ENCODE measurements around the gene GPR4.

GPR4 gene

DNA sequence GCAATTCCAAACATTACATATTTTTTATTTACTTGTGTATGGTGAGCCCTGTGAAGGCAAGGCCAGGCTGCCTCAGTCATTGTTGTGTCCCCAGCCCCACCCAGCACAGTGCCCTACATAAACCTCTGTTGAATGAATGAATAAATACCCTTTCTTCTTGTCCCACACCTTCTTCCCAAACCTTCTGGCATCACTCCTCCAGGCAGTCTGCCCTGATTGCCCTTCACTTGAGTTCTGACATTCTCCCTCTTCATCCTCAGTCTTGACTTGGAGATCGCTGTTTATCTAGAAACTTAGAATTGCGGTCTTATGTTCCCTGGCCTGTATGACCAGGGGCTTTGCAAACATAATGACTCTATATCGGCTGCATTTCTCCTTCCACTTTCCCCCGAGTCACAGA is 12.2 kb downstream of the GPR4 start:
- DNase-seq (ENCODE audit: low read depth) = no peak

DNA sequence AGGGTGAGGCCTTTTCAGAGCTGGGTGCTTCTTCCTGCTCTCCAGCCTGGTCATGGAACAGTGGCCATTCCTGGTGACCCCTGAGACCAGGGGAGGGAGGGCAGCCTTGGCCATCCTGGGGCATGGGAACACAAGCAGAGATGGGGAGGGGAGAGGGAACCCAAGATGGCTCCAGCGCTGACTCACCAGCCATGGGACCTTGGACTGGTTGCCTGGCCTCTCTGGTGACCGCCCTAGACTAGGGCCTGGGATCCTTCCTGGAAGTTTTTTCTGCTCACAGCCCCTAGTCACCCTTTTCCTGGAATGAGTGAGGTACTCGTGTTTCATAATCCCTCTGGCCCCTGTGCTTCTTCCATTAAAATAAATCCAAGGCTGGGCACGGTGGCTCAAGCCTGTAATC is 14.1 kb downstream of the GPR4 start:
- no peak for DNase-seq (ENCODE audit: low read depth)

DNA sequence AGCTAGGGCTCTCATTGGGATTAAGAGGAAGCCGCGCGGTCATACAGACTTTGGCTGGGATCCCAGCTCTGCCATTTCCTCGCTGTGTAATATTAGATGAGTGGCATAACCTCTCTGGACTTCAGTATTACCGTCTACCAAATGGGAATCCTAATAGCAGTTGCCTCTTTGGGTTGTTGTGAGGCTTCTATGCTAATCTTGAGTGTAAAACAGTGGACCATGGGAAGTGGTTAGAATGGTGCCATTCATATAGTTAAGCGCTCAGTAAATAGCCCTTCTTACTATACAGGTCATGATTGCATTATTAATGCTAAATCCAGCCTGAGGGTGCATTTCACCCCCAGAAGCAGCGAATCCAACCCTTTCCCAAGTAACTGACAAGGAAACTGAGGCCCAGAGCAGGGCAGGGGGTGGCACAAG is 16.8 kb downstream of the GPR4 start:
- DNase-seq (ENCODE audit: low read depth) = no peak

DNA sequence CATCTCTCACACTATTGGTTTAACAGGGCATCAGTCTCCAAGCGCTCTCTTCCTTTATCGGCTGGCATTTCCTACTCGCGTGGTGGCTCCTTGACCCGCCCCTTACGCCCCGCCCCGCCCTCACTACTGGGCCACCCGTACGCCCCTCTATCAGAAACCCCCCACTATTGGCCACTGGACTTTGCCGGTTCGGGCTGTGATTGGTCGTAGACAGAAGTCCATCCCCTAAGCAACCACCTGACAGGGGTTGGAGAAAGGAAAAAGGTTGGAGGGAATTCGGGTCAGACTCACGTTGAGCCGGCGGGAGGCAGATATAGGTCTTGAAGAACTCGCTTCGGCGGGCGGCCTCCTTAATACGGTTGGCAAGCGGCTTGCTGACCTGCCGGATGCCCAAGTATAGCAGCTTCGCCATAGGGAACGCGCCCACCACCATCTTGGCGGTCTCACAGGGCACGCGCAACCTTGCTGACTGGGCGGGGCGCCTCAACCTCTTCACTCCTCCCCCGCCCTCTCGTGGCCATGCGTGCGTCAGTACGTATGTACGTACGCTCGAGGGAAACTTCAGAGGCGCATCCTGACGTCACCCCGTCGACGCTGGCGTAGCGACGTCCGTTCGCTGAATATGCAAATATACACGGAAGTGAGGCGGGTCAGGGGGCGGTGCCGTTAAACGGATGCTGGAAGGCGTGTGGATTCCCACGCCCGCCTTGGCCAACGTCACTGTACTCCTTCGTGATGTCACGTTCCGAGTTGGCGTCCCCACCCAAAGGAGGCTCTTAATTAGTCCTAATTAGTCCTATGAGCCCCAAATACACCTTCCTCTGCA is 17.5 kb downstream of the GPR4 start, which contains the start of gene OPA3:
TSS of gene OPA3 (minus strand) at position 471 of the 826 bp plus-strand sequence. CDS start at position 433, 38 bp downstream.
- DNase-seq (ENCODE audit: low read depth) = peak; percentile 96

DNA sequence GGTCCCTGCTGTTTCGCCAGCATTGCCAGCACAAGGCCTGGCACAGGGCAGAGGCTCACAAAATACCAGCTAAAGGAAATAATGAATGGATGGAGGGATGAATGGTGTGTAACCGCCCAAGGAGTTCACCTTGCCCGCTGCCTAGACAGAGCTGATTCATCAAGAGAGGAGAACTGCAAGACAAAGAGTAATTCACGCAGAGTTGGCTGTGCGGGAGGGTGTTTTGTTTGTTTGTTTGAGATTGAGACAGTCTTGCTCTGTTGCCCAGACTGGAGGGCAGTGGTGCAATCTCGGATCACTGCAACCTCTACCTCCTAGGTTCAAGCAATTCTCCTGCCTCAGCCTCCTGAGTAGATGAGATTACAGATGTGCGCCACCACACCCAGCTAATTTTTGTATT is 20.4 kb downstream of the GPR4 start:
- DNase-seq (ENCODE audit: low read depth) = no peak

DNA sequence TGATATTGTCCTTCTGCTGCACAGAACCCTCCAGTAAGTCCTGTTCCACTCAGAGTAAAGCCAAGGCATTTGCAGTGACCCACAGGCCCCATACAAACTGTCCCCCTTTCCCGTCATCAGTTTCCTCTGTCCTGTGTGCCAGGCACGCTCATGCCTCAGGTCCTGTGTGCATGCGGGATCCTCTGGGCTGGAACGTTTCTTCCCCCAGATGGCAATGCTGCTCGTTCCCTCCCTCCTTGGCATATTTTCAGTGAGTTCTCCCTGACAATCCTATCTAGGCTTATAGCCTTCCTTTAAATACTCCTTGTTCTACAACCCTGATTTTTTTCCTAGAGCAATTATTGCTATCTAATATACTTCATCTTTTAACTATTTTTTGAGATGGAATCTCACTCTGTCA is 23.2 kb downstream of the GPR4 start:
- DNase-seq (ENCODE audit: low read depth) = no peak

DNA sequence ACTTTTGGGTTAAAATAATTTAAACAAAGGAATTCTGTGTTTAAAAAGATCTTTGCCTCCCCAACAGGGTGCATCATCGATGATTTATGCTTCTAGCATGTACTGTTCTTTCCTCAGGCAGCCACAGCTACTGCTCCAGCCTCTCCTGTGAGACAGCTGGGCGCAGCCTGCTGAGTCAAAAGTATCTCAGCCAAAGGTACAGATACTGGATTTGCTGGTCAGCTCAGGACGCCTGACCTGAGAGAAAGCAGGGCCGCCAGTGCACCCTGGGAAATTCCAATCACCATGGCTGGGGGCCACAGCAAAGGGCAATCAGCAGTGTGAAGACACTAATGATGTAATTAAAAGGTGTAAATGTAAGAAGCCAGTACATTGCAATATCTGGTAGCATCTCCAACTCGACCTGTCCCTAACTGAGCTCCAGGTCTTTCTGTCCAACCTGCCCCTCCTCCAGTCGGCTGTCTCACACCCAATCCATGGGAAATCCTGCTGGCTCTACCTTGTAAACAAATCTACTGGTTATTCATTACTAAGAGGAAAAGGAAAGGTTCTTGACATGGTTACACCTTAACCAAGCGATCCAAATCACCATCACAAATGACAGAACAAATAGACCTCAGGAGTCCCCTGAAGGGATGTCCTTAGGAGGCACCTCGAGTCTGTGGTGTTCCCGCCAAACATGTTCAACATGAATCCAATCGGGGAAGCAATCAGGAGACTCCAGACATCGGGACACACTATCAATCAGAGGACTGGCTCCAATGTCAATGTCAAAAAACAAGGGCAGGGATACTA is 24.7 kb downstream of the GPR4 start:
- DNase-seq (ENCODE audit: low read depth) = no peak

DNA sequence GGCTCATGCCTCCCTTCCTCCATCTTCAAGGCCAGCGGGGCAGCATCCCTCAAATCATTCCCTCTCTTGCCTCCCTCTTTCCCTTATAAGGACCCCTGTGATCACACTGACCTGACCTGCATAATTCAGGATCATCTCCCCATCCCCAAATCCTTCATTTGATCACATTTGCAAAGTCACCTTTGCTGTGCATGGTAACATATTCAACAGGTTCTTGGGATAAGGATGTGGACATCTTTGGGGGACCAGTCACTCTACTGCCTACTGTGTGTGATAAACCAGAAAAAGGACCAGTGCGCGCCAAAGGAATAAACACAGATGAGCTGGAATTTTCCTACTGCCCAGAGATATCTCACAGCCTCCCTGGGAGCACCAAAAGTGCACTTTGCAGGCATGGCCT is 25.3 kb downstream of the GPR4 start:
- DNase-seq (ENCODE audit: low read depth) = no peak

DNA sequence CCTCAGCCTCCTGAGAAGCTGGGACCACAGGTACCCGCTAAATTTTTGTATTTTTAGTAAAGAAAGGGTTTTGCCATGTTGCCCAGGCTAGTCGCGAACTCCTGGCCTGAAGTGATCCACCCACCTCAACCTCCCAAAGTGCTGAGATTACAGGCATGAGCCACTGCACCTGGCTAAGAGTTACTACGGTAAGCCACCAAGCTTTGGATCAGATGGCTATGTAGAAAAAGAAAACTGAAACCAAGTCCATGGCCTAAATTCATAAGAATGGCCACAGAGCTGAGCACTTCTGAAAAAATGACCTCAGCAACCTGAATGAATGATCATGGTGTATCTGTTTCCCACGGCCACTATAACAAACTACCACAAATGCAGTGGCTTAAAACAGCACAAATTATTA is 26.8 kb downstream of the GPR4 start:
- DNase-seq (ENCODE audit: low read depth) = no peak

DNA sequence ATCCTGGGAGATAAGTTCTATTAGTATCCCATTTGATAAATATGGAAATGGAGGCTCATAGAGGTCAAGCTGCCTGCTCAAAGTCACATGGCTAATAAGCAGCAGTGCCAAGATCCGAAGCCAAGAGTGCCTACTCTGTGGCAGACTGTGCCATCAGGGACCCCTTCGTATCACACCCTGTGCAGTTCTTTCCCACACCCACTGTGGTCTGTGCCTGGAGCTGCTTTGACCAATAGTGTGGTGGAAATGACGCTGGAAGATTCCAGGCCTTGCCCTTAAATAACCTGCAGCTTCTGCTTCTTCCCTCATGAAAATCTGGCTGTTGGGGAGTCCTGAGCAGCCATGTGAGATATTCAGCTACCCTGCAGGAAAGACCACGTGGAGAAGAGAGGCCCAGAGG is 27.5 kb downstream of the GPR4 start:
- DNase-seq (ENCODE audit: low read depth) = no peak

DNA sequence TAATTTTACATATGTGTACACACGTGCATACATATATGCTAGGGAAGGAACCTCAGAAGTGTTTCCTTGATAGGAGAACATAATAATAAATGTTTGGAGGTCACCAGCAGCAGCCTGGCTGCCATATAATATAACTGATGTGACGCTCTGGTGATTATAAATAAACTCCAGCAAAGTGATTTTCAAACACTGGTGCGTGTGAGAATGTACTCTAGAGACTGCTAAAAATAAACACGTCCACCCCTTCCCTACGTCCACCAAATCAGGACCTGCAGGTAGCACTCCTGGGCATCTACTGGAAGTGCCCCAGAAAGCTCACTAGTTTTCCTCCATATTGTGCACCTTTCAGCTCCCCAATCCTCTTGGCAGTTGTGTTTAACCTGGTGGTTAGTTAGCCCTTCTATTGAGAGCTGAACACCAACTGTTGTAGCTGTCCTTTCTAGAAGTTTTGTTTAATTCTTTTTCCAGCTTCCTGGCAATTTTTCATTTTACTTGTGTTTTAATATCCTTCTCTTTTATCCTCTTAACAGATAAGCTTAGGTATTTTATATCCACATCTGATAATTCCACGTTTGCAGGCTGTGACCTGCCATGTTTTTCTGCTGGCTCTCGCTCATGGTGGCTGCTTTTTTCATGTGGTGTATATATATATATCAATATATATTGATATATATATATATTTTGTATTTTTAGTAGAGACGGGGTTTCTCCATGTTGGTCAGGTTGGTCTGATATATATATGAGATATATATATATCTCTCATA is 30.4 kb downstream of the GPR4 start:
- DNase-seq (ENCODE audit: low read depth) = no peak

DNA sequence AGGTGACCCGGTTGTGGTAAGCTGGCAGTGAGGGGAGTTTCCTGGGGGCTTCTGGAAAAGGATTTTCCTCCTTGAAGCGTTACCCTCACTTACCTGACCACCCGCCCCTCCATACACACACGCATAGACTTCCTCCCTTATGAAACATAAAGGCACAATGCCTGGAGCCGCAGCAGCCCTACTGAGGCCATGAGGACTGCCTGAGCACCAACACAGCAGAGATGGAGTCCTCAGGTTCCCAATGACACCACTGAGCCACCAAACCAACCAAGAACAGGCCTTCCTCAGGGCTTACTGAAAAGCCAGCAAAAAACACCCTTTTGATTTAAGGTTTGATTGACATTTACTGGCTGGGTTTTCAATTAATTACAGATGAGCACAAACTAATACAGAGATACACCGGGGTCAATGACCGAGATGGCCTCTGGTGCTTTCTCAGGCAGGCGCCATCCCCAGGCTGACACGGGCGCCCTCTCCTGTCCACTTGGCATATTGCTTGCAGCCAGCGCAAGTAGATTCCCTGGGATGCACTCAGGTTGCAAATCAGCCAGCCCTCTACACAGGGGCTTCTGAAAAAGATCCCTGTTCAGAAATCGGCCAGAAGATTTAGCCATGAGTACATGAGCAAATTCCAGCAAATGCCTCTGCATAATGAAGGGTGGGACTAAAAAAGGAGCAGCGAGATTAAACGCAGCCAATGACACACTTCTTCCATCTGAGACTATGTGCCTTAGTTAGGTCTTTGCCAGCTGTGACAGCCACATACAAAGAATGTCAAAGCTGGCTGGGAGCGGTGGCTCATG is 32.2 kb downstream of the GPR4 start:
- DNase-seq (ENCODE audit: low read depth) = peak; percentile 38

DNA sequence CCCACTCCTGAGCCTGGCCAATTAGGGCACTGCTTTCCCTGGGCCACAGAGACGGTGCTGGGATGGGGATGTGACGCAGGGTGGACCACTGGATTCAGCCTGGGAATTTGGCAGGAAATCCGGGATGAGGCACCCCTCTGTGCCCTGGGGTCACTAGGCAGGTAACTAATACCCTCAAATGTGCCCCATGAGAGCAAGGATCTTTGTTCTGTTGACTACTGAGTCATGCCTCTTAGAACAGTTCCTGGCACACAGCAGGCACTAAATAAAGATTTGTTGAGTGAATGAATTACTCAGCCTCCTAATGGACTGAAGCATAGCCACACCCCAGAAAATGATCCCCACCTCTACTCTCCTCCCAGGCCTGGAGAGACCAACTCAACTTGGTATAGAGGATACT is 33.3 kb downstream of the GPR4 start:
- no peak for DNase-seq (ENCODE audit: low read depth)

DNA sequence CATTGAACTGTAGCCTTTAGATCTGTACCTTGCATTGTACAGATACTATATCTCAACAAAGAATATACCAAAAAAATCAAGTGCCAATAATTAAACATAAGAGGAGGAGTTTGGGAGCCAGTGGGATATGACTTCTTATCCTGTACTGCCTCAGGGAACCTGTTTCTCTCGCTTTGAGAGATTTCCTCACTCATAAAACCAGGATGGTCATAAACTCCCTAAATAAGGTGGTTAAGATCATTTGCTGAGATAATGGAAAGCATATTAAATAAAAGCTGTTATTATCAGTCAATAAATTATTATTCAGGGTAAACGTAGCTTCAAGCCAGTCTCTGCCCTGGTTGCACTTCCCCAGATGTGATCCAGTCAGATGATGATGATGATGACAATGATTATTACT is 34.4 kb downstream of the GPR4 start:
- no peak for DNase-seq (ENCODE audit: low read depth)

DNA sequence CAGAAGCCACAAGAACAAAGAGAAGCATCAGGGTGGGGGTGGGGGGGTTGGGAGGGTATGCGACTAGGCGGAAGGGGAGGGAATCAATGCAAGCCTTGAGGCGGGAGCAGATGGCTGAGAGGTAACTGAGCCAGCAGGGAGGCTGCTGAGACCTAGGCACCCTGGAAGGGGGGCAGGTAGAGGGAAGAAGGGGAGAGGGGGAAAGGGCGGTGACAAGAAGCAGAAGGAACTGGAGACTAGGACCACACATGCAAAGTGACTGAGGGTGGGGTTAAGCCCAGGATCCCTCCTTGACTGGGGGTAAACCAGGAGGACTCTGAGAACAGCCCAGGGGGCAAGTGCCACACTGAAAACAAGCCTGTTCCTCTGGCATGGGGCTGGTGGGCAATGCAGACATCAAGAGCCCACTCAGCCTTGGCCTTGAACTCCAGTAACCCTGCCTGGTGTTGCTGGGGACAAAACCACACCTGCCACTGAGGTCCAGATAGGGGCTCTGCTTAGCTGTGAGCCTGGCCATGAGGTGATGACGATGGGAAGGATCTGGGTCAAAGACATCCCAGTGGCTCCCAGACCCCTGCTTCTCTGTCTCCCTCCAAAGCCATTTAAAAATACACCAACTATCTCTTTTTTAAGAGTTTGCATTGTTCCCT is 37.8 kb downstream of the GPR4 start:
- no peak for DNase-seq (ENCODE audit: low read depth)

DNA sequence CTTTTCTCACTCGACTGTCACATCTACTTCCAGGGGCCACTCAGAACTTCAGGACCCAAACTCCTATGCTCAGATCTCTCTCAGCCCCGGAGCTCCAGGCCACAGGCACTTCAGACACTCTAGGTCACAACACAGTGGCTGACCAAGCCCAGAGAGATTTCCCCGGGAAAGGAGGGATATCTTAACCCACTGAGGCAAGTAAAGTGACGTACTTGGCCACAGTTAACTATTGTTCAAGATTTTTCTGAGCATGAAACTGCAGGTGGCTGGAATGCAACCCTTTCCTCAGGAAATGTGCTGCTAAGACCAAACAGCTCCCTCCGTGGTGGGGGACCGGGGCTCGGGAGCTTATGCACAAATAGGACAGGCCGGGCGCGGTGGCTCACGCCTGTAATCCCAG is 41.3 kb downstream of the GPR4 start:
- DNase-seq (ENCODE audit: low read depth) = no peak

DNA sequence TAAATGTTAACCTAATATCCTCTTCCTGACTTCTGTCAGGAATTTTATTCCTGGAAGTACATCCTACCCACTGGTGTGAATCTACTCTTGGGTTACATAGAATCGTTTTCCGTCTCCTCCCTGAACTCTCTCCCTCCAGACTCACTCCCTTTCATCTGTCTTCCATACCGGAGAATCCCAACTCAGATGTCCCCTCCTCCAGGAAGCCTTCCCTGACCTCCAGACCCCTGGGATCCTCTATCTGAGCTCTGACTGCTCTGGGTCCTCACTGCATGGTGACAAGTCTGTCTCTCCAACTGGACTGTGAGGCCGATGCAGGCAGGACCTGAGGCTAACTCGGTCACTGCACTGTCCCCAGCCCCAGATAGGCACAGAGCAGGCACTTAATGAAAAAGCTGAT is 42.0 kb downstream of the GPR4 start:
- DNase-seq (ENCODE audit: low read depth) = no peak

DNA sequence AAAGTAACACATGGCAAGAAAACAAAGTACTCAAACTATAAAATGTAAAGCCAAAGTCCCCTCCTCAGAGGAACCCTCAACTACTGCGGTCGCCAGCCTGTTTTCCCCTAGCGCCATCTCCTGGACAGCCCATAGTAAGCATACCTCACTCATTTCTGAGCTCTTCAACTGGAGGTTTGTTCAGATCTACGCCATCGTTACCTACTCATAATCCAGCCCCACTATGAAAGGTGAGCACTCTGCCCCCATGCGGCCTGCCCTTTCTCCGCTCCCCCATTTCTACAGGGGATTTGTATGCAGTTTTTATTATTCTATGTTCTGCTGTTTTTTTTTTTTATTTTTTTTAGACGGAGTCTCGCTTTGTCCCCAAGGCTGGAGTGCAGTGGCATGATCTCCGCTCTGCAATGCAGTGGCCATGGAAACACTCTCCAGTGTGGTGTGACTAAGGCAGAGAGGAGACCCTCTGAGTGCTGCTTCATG is 43.6 kb downstream of the GPR4 start:
- peak; percentile 58 for DNase-seq (ENCODE audit: low read depth)

DNA sequence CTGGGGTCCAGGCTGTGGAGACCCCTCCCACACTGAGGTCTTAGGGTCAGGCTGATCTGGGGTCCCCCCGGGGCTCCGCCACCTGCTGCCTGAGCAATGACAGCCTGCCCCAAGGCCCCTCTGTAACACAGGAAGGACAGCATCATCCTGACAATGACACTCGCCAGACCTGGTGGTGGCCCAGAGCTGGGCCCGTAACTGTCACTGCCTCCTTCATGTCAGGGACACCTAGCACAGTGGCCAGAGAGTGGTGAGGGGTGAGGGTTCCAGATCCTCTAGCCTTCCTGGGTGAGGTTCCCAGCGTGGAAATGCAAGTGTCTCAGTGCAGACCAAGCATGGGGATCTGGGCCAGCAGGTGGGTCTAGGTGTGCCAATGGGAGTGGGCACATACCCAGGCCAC is 45.2 kb downstream of the GPR4 start:
- DNase-seq (ENCODE audit: low read depth) = no peak

DNA sequence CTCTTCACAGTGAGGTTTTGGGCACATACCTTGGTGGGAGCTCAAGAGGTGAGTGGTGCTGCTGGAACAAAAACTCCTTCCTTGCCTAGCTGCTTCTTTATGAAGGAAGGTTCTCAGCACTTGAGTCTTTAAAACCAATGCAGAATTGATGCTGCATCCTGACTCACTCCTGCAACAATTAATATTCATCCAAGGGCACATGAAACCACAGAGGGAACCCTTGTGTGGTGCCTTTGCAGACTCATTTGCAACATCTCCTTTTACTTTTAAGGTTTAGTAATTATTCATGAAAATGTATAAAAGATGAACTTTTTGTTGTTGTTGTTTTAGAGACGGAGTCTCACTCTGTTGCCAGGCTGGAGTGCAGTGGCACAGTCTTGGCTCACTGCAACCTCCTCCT is 47.5 kb downstream of the GPR4 start:
- no peak for DNase-seq (ENCODE audit: low read depth)

DNA sequence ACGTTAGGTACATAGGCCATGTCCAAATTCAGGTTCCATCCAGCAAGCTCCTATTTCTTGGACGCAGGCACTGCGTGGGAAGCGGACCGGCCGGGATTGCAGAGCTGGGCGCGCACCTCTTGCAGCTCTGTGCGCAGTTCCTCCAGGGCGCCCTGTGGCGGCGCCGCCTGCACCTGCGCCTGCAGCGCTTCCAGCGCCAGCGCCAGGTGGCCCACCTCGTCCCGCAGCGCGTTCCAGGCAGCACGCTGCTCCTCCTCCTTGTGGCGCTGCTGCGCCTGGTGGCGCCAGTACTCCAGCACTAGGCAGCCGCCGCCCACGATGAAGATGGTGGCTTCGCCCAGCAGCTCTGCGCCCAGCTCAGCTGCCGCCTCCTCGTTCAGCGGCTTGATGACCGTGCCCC is 48.5 kb downstream of the GPR4 start:
- DNase-seq (ENCODE audit: low read depth) = no peak
